Endothelial cell (in vitro differentiated cells): ENCODE measurements around the gene TSPAN31. TPM values are rescaled to one million over a fixed set of nuclear protein-coding genes. Genes with fewer than 3 reads are reported as not detected.

ENCODE experiments used
- DNase-seq: peaks from one replicate; pipeline ENCODE4 v3.0.0; 2021; ENCODE audit warnings: low spot score
- H3K27ac Mint-ChIP-seq: one replicate; pipeline ENCODE4 v1.8.0; 2021; ENCODE audit warnings: mixed read lengths, inconsistent platforms; ENCODE audit not compliant: unreplicated experiment
- H3K27me3 Mint-ChIP-seq: one replicate; pipeline ENCODE4 v1.8.0; 2021; ENCODE audit warnings: mild to moderate bottlenecking, moderate library complexity, mixed read lengths, inconsistent platforms; ENCODE audit not compliant: unreplicated experiment
- H3K36me3 Mint-ChIP-seq: one replicate; pipeline ENCODE4 v1.8.0; 2021; ENCODE audit warnings: mild to moderate bottlenecking, low read depth, mixed read lengths, inconsistent platforms; ENCODE audit not compliant: unreplicated experiment
- H3K4me1 Mint-ChIP-seq: one replicate; pipeline ENCODE4 v1.8.0; 2021; ENCODE audit warnings: mild to moderate bottlenecking, mixed read lengths, inconsistent platforms; ENCODE audit not compliant: unreplicated experiment
- H3K4me3 Mint-ChIP-seq: one replicate; pipeline ENCODE4 v1.8.0; 2021; ENCODE audit warnings: mild to moderate bottlenecking, mixed read lengths, inconsistent platforms; ENCODE audit not compliant: unreplicated experiment
- H3K9me3 Mint-ChIP-seq: one replicate; pipeline ENCODE4 v1.8.0; 2021; ENCODE audit warnings: mixed read lengths, inconsistent platforms; ENCODE audit not compliant: unreplicated experiment
- total RNA-seq: library from RNA; stranded (reverse); fragmentation: NEBNext Ultra II Directional; extraction: Animal tissue kit (Norgen Biotek cat#: 25700); gene quantifications from one replicate; pipeline ENCODE4 v1.2.1, GENCODE V29; 2021; ENCODE audit not compliant: unreplicated experiment
- TF ChIP-seq, protein P1 (sequence below): fragments of 200-600 bp; sonication (generic); IDR thresholded peaks from one replicate; pipeline ENCODE4 v1.5.0; 2021; ENCODE audit warnings: antibody characterized with exemption; ENCODE audit not compliant: unreplicated experiment

TSPAN31 gene
- total RNA-seq, 1 donor from 2014 or later = 21.8 TPM

GRCh38 chr12:57722716-57723629 lies 21.9 kb upstream of the TSPAN31 start:
- Mint-ChIP-seq H3K27me3 (peaks cover 19% of the 10 kb centered on the region), H3K27ac (no peak overlapping the region), H3K9me3 (peaks cover under 1% of the 10 kb centered on the region), H3K36me3 (peaks cover 41% of the 10 kb centered on the region), H3K4me1 (peaks cover 25% of the 10 kb centered on the region), H3K4me3 (peak overlapping the region; percentile 7)
- no peak for DNase-seq
- TF ChIP-seq, protein P1, sequence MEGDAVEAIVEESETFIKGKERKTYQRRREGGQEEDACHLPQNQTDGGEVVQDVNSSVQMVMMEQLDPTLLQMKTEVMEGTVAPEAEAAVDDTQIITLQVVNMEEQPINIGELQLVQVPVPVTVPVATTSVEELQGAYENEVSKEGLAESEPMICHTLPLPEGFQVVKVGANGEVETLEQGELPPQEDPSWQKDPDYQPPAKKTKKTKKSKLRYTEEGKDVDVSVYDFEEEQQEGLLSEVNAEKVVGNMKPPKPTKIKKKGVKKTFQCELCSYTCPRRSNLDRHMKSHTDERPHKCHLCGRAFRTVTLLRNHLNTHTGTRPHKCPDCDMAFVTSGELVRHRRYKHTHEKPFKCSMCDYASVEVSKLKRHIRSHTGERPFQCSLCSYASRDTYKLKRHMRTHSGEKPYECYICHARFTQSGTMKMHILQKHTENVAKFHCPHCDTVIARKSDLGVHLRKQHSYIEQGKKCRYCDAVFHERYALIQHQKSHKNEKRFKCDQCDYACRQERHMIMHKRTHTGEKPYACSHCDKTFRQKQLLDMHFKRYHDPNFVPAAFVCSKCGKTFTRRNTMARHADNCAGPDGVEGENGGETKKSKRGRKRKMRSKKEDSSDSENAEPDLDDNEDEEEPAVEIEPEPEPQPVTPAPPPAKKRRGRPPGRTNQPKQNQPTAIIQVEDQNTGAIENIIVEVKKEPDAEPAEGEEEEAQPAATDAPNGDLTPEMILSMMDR = no peak

DNA sequence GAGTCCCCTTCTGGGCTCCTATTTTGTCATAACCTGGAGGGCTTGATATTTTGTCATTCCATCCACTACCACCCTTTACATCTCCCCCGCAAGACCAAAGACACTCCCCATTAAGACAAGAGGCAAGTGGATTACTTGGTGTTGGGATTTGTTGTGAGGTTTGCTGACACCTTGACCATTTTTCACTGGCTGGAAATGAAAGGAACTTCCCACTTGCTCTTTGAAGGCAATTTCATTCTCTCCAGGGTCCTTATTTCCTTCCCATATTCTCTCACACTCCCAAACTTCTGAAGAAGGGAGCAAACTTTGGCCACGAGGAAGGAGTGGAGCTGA lies 21.2 kb upstream of the TSPAN31 start:
- Mint-ChIP-seq H3K4me3 (peak overlapping the region; percentile 7), H3K9me3 (peaks cover 5% of the 10 kb centered on the region), H3K27me3 (peaks cover 24% of the 10 kb centered on the region), H3K4me1 (peaks cover 25% of the 10 kb centered on the region), H3K36me3 (peaks cover 40% of the 10 kb centered on the region), H3K27ac (no peak overlapping the region)
- TF ChIP-seq, protein P1 = no peak
- no peak for DNase-seq

GRCh38 chr12:57724003-57724935 lies 20.6 kb upstream of the TSPAN31 start:
- Mint-ChIP-seq H3K27ac (no peak overlapping the region), H3K36me3 (peaks cover 33% of the 10 kb centered on the region), H3K4me1 (peaks cover 25% of the 10 kb centered on the region), H3K4me3 (peak overlapping the region; percentile 16), H3K9me3 (peaks cover 5% of the 10 kb centered on the region), H3K27me3 (peaks cover 29% of the 10 kb centered on the region)
- TF ChIP-seq, protein P1 = no peak
- no peak for DNase-seq

- peaks cover 32% of the 10 kb centered on the region for H3K27me3 Mint-ChIP-seq
- H3K4me1 Mint-ChIP-seq = peaks cover 20% of the 10 kb centered on the region
- no peak overlapping the region for H3K27ac Mint-ChIP-seq
- H3K36me3 Mint-ChIP-seq = peaks cover 25% of the 10 kb centered on the region
- no peak for DNase-seq
- peak overlapping the region; percentile 16 for H3K4me3 Mint-ChIP-seq
- TF ChIP-seq, protein P1 = no peak
- peaks cover 5% of the 10 kb centered on the region for H3K9me3 Mint-ChIP-seq
Observed at GRCh38 chr12:57724936-57725740, 19.7 kb upstream of the TSPAN31 start.
